Fibroblast of pulmonary artery (primary cell): ENCODE results near the gene SLC27A1.

ENCODE experiments used
- DNase-seq: peaks from one replicate; pipeline ENCODE4 v3.0.0-alpha.2; 2010; ENCODE audit warnings: low read depth
- H3K4me3 ChIP-seq: replicated peaks from 2 replicates; pipeline ENCODE4 v1.5.1; 2011; ENCODE audit warnings: low read depth, mild to moderate bottlenecking, control low read depth, low read length, moderate library complexity
- CTCF ChIP-seq: IDR thresholded peaks from 2 replicates; pipeline ENCODE4 v1.5.1; 2011; ENCODE audit warnings: mild to moderate bottlenecking, control low read depth, low read length, inconsistent platforms; ENCODE audit errors: missing control alignments

The SLC27A1 gene

DNA sequence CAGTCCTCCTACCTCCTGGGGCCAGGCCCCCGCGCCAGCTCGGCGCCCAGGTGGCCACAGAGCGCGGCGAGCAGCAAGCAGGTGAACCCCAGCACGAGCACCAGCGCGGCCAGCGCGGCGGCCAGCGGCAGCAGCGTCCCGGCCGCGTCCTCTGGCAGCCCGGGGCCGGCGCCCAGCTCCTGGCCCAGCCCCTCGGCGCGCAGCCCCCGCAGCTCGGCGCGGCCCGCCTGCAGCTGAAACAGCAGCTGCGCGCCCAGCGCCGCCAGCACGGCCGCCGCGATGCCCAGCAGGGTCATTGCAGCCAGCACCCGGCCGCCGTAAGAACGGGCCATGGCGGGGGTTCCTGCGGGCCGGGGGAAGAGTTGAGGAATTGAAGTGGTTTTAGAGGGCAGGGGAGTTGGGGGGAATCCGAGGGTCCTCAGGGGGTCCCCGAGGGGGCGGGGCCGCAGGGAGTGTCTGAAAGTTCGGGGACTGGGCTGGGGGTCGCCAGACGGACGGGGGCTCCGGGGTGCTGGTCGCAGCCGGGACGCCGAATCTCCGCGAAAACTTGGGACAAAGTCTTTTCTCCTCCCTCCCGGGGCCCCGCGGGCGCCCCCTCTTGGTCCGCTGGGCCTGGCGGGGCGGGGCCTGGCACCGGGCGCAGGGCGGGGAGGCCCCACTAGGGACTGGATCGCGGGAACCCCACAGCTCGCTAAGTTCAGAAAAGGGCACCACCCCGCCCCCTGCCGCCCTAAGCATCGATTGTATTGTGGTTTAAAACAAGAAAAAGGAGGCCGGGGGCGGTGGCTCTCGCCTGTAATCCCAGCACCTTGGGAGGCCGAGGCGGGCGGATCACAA, 22.0 kb upstream of the SLC27A1 start, which contains the start of gene TMEM221:
Gene TMEM221, minus strand, starts transcription at position 538 of the 837 bp plus-strand sequence. Its CDS starts 206 bp downstream, at position 332.
- peak within 1 kb of the TSS; percentile 45 for H3K4me3 ChIP-seq
- peak; percentile 33 for TF ChIP-seq CTCF
- peak; percentile 19 for DNase-seq

DNA sequence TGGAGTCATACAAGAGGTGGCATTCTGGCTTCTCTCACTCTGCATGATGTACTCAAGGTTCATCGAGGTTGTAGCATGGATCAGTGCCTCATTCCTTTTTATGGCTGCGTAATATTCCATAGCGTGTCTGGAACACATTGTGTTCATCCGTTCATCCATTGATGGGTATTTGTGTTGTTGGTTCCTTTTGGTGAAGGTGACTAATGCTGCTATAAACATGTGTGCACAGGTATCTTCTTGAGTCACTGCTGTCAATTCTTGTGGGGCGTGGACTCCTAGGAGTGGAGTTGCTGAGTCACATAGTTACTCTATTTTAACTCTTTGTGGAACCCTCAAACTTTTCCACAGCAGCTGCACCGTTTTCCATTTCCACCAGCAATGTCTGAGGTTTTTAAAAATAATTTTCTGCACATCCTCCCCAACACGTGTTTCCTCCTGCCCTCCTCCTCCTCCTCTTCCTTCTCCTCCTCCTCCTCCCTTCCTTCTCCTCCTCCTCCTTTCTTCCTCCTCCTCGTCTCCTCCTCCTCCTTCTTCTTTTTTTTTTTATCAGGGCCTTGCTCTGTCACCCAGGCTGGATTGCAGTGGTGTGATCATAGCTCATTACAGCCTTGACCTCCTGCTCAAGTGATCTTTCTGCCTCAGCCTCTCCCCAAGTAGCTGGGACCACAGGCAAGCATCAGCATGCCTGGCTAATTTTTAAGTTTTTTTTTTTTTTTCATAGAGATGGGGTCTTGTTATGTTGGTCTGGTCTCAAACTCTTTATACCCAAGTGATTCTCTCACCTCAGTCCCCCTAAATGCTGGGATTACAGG, 19.9 kb upstream of the SLC27A1 start:
- no peak for DNase-seq
- no peak overlapping the region for H3K4me3 ChIP-seq
- no peak for TF ChIP-seq CTCF

DNA sequence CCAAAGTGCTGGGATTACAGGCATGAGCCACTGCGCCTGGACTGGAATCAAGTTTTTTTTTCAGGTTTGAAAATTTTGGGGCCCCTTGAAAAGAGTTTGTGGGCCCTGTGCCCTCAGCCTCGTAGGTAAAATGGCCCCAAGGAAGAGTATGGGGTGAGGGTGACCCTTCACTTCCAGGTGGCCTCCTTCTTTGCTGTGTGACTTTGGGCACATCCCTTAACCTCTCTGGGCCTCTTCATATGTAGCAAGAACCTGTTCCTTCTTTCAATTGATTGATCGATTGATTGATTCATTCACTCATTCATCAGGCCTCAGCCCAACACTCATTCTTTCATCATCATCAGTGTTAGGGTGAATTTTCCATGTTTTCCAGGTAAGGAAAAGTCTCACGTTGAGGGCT, 18.5 kb upstream of the SLC27A1 start:
- TF ChIP-seq CTCF: no peak
- no peak for DNase-seq
- no peak overlapping the region for H3K4me3 ChIP-seq

DNA sequence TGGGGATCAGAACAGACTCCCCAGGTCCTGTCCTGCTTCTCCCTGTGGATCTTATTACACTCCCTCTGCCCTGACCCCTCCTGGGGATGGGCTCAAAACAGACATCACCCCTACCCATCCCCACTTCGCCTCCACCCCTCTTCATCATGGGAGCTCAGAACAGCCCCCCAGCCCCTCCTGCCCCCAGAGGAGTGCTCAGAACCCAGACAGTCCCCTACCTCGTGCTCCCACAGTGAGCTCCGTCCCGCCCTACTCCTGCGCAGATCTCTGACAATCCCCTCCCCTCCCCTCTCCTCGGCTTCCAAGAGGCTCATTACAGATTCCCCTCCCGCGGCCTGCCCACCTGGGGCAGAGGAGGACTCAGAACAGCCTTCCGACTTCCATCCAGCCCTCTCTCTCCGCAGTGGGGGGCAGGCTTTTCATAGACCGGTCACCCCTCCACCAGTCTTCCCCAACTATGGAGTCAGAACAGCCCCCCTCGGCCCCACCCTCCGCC, 15.7 kb upstream of the SLC27A1 start:
- TF ChIP-seq CTCF: no peak
- H3K4me3 ChIP-seq: no peak overlapping the region

GRCh38 chr19:17455308-17456123, 14.8 kb upstream of the SLC27A1 start:
- TF ChIP-seq CTCF: no peak
- DNase-seq: no peak
- H3K4me3 ChIP-seq: no peak overlapping the region

More for the DNA sequence above, 15.7 kb upstream of the SLC27A1 start:
- no peak for DNase-seq

DNA sequence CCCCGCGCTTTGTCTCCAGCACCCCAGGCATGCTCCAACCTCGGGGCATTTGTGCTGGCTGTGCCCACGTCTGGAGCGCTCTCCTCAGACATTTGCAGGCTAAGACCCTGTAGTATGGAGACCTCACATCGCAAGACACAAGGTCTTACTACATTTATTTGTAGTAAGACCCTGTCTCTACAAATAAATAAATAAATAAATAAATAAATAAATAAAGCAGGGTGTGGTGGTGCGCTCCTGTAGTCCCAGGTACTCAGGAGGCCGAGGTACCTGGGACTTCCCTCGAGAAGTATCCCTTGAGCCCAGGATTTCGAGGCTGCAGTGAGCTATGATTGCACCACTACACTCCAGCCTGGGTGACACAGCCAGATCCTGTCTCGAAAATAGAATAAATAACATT, 14.2 kb upstream of the SLC27A1 start:
- no peak overlapping the region for H3K4me3 ChIP-seq
- no peak for TF ChIP-seq CTCF
- DNase-seq: no peak
